GM21723 (cell line): ENCODE results near the gene KRTAP10-8.
"Not testable (repeated sequence)": the region's sequence is repeated elsewhere in the genome, so short reads cannot be mapped to it uniquely, and the experiment has no call there.

ENCODE experiments used
- ATAC-seq: cut with Tn5 transposase; IDR thresholded peaks from one replicate; pipeline ENCODE4 v1.9.1; 2021; ENCODE audit warnings: mild to moderate bottlenecking, moderate library complexity; ENCODE audit not compliant: unreplicated experiment

Gene KRTAP10-8

GRCh38 chr21:44612029-44612486, at the start of gene KRTAP10-8:
Gene KRTAP10-8, plus strand, starts transcription at chr21:44612079. Its CDS starts 22 bp downstream, at chr21:44612101.
- ATAC-seq, result no peak

GRCh38 chr21:44564099-44564498, 47.8 kb upstream of the KRTAP10-8 start:
- ATAC-seq, result no peak

- no peak for ATAC-seq
These were observed 46.8 kb upstream of the KRTAP10-8 start for GRCh38 chr21:44564886-44565598.

- ATAC-seq, result no peak
These were observed 45.5 kb upstream of the KRTAP10-8 start for GRCh38 chr21:44566403-44566802.

GRCh38 chr21:44567481-44568171, 44.3 kb upstream of the KRTAP10-8 start:
- no peak for ATAC-seq

- no peak for ATAC-seq
These were observed 43.6 kb upstream of the KRTAP10-8 start for GRCh38 chr21:44568261-44568660.

- ATAC-seq, result no peak
These were observed 43.0 kb upstream of the KRTAP10-8 start for GRCh38 chr21:44568667-44569556.

- ATAC-seq, result no peak
These were observed 41.9 kb upstream of the KRTAP10-8 start for GRCh38 chr21:44569861-44570517.

- no peak for ATAC-seq
These were observed 40.6 kb upstream of the KRTAP10-8 start for GRCh38 chr21:44571296-44571695.

- no peak for ATAC-seq
These were observed 39.8 kb upstream of the KRTAP10-8 start for GRCh38 chr21:44571844-44572782.

GRCh38 chr21:44572959-44573583, 38.8 kb upstream of the KRTAP10-8 start:
- no peak for ATAC-seq

- not testable (repeated sequence) for ATAC-seq
These were observed 38.0 kb upstream of the KRTAP10-8 start, which contains the start of gene KRTAP10-4 for GRCh38 chr21:44573630-44574456. Gene KRTAP10-4, plus strand, starts transcription at chr21:44573729. Its CDS starts 30 bp downstream, at chr21:44573759.

- ATAC-seq, result no peak
These were observed 37.2 kb upstream of the KRTAP10-8 start for GRCh38 chr21:44574457-44575306.

- ATAC-seq, result no peak
These were observed 36.4 kb upstream of the KRTAP10-8 start for GRCh38 chr21:44575307-44576024.

- no peak for ATAC-seq
These were observed 35.9 kb upstream of the KRTAP10-8 start for GRCh38 chr21:44576025-44576420.

GRCh38 chr21:44578371-44579055, 33.4 kb upstream of the KRTAP10-8 start:
- no peak for ATAC-seq
